K562 (cell line): ENCODE results near the gene SVOP. TPM values are rescaled to one million over a fixed set of nuclear protein-coding genes. Genes with fewer than 3 reads are reported as not detected.

Experiments
- ATAC-seq: fragments of 200-7000 bp; cut with Tn5 transposase; 3 replicates; pipeline ENCODE4 v1.9.1; 2020; ENCODE audit warnings: moderate library complexity
- BruUV-seq: library from RNA; stranded (reverse); fragments of 400-500 nt; replicated peaks from 2 replicates; lab custom pipeline; 2021; lab: Mats Ljungman, UMichigan
- CTCF ChIA-PET: fragments of 300-600 bp; formaldehyde crosslinking; extraction: SDS; loops from one replicate; lab custom pipeline; 2021; ENCODE audit warnings: low intra/inter-chr PET ratio; lab: Yijun Ruan, JAX
- POLR2A ChIA-PET: fragments of 300-600, 350-650 bp; sonication (Branson Sonifier 250); formaldehyde crosslinking; extraction: SDS; loops from one replicate; lab custom pipeline; 2021; ENCODE audit warnings: antibody characterized with exemption, inconsistent platforms; lab: Yijun Ruan, JAX
- DNase-seq, 4 experiments: peaks; one replicate each; pipeline versions ENCODE4 v3.0.0 to v3.0.0-alpha.2; 2011 to 2018; ENCODE audit warnings: low spot score in 3 of 4, mixed read lengths in 3 of 4; ENCODE audit errors: extremely low read depth in 1 of 4
- FAIRE-seq: peaks from 2 replicates; lab custom pipeline; 2011; peaks lifted over from hg19 to GRCh38; lab: Jason Lieb, UNC
- H2AFZ ChIP-seq: 2 replicates; pipeline ENCODE4 v1.6.0; 2011; ENCODE audit warnings: low read depth, low read length, control low read depth, inconsistent platforms
- H3K27ac ChIP-seq: fragments of 200-600 bp; 3 replicates; pipeline ENCODE4 v1.8.0; 2011; ENCODE audit warnings: low read depth, mild to moderate bottlenecking, control low read depth, inconsistent platforms, low read length, moderate library complexity, mixed read lengths; ENCODE audit errors: extremely low read depth
- H3K27me3 ChIP-seq, 2 experiments: fragments of 300-600 bp in 1 of 2; 2 replicates in 1 of 2; 3 replicates in 1 of 2; pipeline versions ENCODE4 v1.6.0 to v1.8.0; 2011; ENCODE audit warnings: inconsistent platforms in 2 of 2, low read length in 2 of 2, mild to moderate bottlenecking in 1 of 2, mixed read lengths in 1 of 2, moderate library complexity in 1 of 2; ENCODE audit not compliant: control insufficient read depth in 2 of 2, insufficient read depth in 2 of 2
- H3K36me3 ChIP-seq: fragments of 300-600 bp; 3 replicates; pipeline ENCODE4 v1.8.0; 2011; ENCODE audit warnings: mild to moderate bottlenecking, low read length, inconsistent platforms; ENCODE audit not compliant: control insufficient read depth, insufficient read depth
- H3K4me1 ChIP-seq, 2 experiments: fragments of 200-600 bp in 1 of 2; replicated peaks in 1 of 2; 2 replicates in 1 of 2; 3 replicates in 1 of 2; pipeline versions ENCODE4 v1.5.1 to v1.8.0; 2011; ENCODE audit warnings: inconsistent platforms in 2 of 2, low read length in 2 of 2, mild to moderate bottlenecking in 1 of 2, mixed read lengths in 1 of 2, moderate library complexity in 1 of 2; ENCODE audit not compliant: control insufficient read depth in 2 of 2, insufficient read depth in 2 of 2
- H3K4me2 ChIP-seq: 2 replicates; pipeline ENCODE4 v1.6.1; 2011; ENCODE audit warnings: low read length, control low read depth, inconsistent platforms, mixed read lengths; ENCODE audit not compliant: insufficient read depth
- H3K4me3 ChIP-seq: fragments of 200-600 bp; sonication (generic), shearing (Covaris generic); 2 replicates; pipeline ENCODE4 v1.5.1; 2016; ENCODE audit warnings: control low read depth, inconsistent platforms
- H3K79me2 ChIP-seq: fragments of 200-600 bp; 3 replicates; pipeline ENCODE4 v1.8.0; 2011; ENCODE audit warnings: low read length, inconsistent platforms; ENCODE audit not compliant: control insufficient read depth, insufficient read depth
- H3K9ac ChIP-seq, 2 experiments: 2 replicates each; pipeline versions ENCODE4 v1.6.0 to v1.6.1; 2011; ENCODE audit warnings: low read depth in 2 of 2, low read length in 2 of 2, control low read depth in 1 of 2, inconsistent platforms in 1 of 2, mild to moderate bottlenecking in 1 of 2, mixed read lengths in 1 of 2; ENCODE audit not compliant: insufficient read depth in 1 of 2
- H3K9me1 ChIP-seq: one replicate; pipeline ENCODE4 v1.6.0; 2011; ENCODE audit warnings: inconsistent platforms, mild to moderate bottlenecking, low read length, moderate library complexity; ENCODE audit not compliant: control insufficient read depth, insufficient read depth
- H3K9me3 ChIP-seq: replicated peaks from 2 replicates; pipeline ENCODE4 v1.5.1; 2011; ENCODE audit warnings: low read depth, low read length, inconsistent platforms; ENCODE audit not compliant: control insufficient read depth, insufficient read depth
- H4K20me1 ChIP-seq: replicated peaks from 2 replicates; pipeline ENCODE4 v1.6.1; 2011; ENCODE audit warnings: low read length, inconsistent platforms, mixed read lengths; ENCODE audit not compliant: control insufficient read depth, insufficient read depth
- CEBPB ChIP-seq: fragments of 450-650 bp; IDR thresholded peaks from 2 replicates; pipeline ENCODE4 v1.6.1; 2016; ENCODE audit warnings: missing genetic modification characterization, missing compliant biosample characterization
- CXXC5 ChIP-seq: fragments of 250-450 bp; sonication (Bioruptor Pico); IDR thresholded peaks from 2 replicates; pipeline ENCODE4 v1.8.0; 2022; ENCODE audit warnings: inconsistent platforms, mild to moderate bottlenecking, moderate library complexity
- FOXP4 ChIP-seq: sonication (generic); formaldehyde crosslinking; IDR thresholded peaks from 2 replicates; pipeline ENCODE4 v1.8.0; 2022; ENCODE audit warnings: mild to moderate bottlenecking, missing genetic modification reagents, borderline replicate concordance
- NEUROD1 ChIP-seq: fragments of 150-350 bp; IDR thresholded peaks from 2 replicates; pipeline ENCODE4 v1.6.1; 2014; ENCODE audit warnings: borderline replicate concordance, low read length, low read depth; ENCODE audit not compliant: partially characterized antibody
- NFIC ChIP-seq: fragments of 450-650 bp; IDR thresholded peaks from 2 replicates; pipeline ENCODE4 v1.6.1; 2017; ENCODE audit warnings: mild to moderate bottlenecking, inconsistent platforms
- PBX2 ChIP-seq, 2 experiments: IDR thresholded peaks in 1 of 2; conservative IDR thresholded peaks in 1 of 2; 2 replicates each; pipeline ENCODE4 v1.6.1; 2016; ENCODE audit warnings: low read depth in 2 of 2, mild to moderate bottlenecking in 1 of 2, missing compliant biosample characterization in 1 of 2, missing genetic modification characterization in 1 of 2, moderate library complexity in 1 of 2
- RB1 ChIP-seq: fragments of 450-650 bp; IDR thresholded peaks from 2 replicates; pipeline ENCODE4 v1.6.1; 2017; ENCODE audit warnings: low read depth, mild to moderate bottlenecking
- SMARCC2 ChIP-seq: fragments of 450-650 bp; IDR thresholded peaks from 2 replicates; pipeline ENCODE4 v1.6.1; 2017; ENCODE audit warnings: antibody characterized with exemption, moderate library complexity, mild to moderate bottlenecking, low read depth
- ZNF311 ChIP-seq: fragments of 250-450 bp; sonication (Bioruptor Pico); IDR thresholded peaks from 2 replicates; pipeline ENCODE4 v1.4.0; 2020; ENCODE audit warnings: mild to moderate bottlenecking, moderate library complexity
- ZNF76 ChIP-seq: fragments of 250-450 bp; sonication (Bioruptor Pico); IDR thresholded peaks from 2 replicates; pipeline ENCODE4 v1.4.0; 2020; ENCODE audit warnings: mild to moderate bottlenecking, moderate library complexity, borderline replicate concordance
- WGBS: fragments of 100-300 bp; shearing (Covaris generic); methylation state at CpG from one replicate; pipeline ENCODE4 v1.1.6; 2016; ENCODE audit warnings: low coverage, mixed read lengths; ENCODE audit not compliant: insufficient coverage; ENCODE audit errors: missing lambda C conversion rate; 5-methylcytosine and 5-hydroxymethylcytosine counted together
- in situ Hi-C: fragments of 300-500 bp; cut with MboI; formaldehyde crosslinking; loops from 4 replicates; pipeline ENCODE4 v1.15.0; 2018; ENCODE audit warnings: inconsistent platforms, mixed read lengths
- intact Hi-C: fragments of 100-400 bp; cut with micrococcal nuclease; formaldehyde crosslinking; loops from 2 replicates; pipeline ENCODE4 v1.14.2; 2022
- polyA plus RNA-seq, 8 experiments: library from polyadenylated mRNA; depleted of rRNA in 4 of 8; stranded (reverse) in 5 of 8; unstranded in 3 of 8; fragments of >200 nt; fragmentation: Nextera tagmentation in 2 of 8; fragmentation: Illumina TruSeq in 1 of 8; extraction: Ambion mirVana in 2 of 8; extraction: Trizol in 1 of 8; gene quantifications; 2 replicates each; pipeline versions ENCODE4 v1.2.1 to v1.2.3, GENCODE V29; 2011 to 2014; ENCODE audit warnings: inconsistent platforms in 1 of 8, missing spikeins in 1 of 8
- total RNA-seq, 7 experiments: library from RNA; depleted of rRNA in 6 of 7; stranded (reverse); fragments of >200 nt in 6 of 7; fragmentation: Illumina TruSeq in 2 of 7; extraction: Trizol in 2 of 7; gene quantifications; 2 replicates each; pipeline versions ENCODE4 v1.2.1 to v1.2.3, GENCODE V29; 2011 to 2021; ENCODE audit warnings: low replicate concordance in 1 of 7

SVOP gene
- total and polyA plus RNA-seq, 9 of the 15 experiments (the other 6 are each of a cell fraction or from before 2014, with no cell fraction given): 0.01 to 0.09 (median 0.06) TPM; not detected in 1

- Histone ChIP-seq H3K79me2 (no peaks in the 10 kb centered on the region), H3K4me1 (no peaks in the 10 kb centered on the region), H3K4me2 (no peak overlapping the region), H3K27me3 (no peaks in the 10 kb centered on the region), H3K27ac (no peak overlapping the region), H3K9me3 (peaks cover 3% of the 10 kb centered on the region; the same call in 1 of the 2 replicates), H2AFZ (no peak overlapping the region), H3K9me1 (no peaks in the 10 kb centered on the region), H3K9ac (no peak overlapping the region), H3K4me3 (no peak overlapping the region), H3K36me3 (no peaks in the 10 kb centered on the region), H4K20me1 (no peaks in the 10 kb centered on the region)
- POLR2A ChIA-PET: no interaction called here
- intact Hi-C loops: no loop called here
- FAIRE-seq (no peak), DNase-seq (no peak), ATAC-seq (no peak)
- TF ChIP-seq ZNF311 (CRISPR knock-in tag) (no peak), CEBPB (tag) (0 out of 2 replicates have a peak, but pooled peaks have one; percentile 27)
- in situ Hi-C loops: no loop called here
- BruUV-seq: no TSS peak
- 0% methylated on average over 2 of the region's 2 CpGs for WGBS
- CTCF ChIA-PET: no interaction called here
These were observed 35.1 kb downstream of the SVOP start for GRCh38 chr12:108985750-108986149.

- BruUV-seq: no TSS peak
- ChIA-PET CTCF (no interaction called here), POLR2A (no interaction called here)
- DNase-seq (no peak), FAIRE-seq (no peak), ATAC-seq (no peak)
- no peak overlapping the region for H3K4me3 ChIP-seq
- H3K4me2 ChIP-seq: no peak overlapping the region
- intact Hi-C loops (no loop called here), in situ Hi-C loops (no loop called here)
- H3K27ac ChIP-seq: no peak overlapping the region
- H3K36me3 ChIP-seq: no peaks in the 10 kb centered on the region
- H3K9me3 ChIP-seq: 0 out of 2 replicates have a peak, but pooled peaks cover 3% of the 10 kb centered on the region
- H3K4me1 ChIP-seq: no peaks in the 10 kb centered on the region
- WGBS: 0% methylated on average over 1 of the region's 1 CpG
- no peak overlapping the region for H3K9ac ChIP-seq
- H2AFZ ChIP-seq: no peak overlapping the region
- no peaks in the 10 kb centered on the region for H3K9me1 ChIP-seq
- no peaks in the 10 kb centered on the region for H3K27me3 ChIP-seq
- no peaks in the 10 kb centered on the region for H3K79me2 ChIP-seq
- H4K20me1 ChIP-seq: no peaks in the 10 kb centered on the region
- no peak for TF ChIP-seq FOXP4 (CRISPR knock-in tag)
- TF ChIP-seq PBX2 (CRISPR knock-in tag; IDR thresholded peaks at IDR 0.05; ENCODE audit: low read depth): no peak
- TF ChIP-seq PBX2 (tag; conservative IDR thresholded peaks at IDR 0.05; ENCODE audit: low read depth): no peak
- TF ChIP-seq RB1: no peak
- TF ChIP-seq NEUROD1: no peak
- no peak for TF ChIP-seq CXXC5 (CRISPR knock-in tag)
- no peak for TF ChIP-seq ZNF76 (CRISPR knock-in tag)
- no peak for TF ChIP-seq NFIC
- TF ChIP-seq SMARCC2: no peak
These were observed 37.6 kb downstream of the SVOP start for GRCh38 chr12:108983227-108983626.
